Stomach (tissue), 4 donors: ENCODE data around the gene UTRN.

Source experiments
- CTCF ChIP-seq, 7 experiments: fragments of 450-650 bp in 4 of 7; fragments of 200-600 bp in 3 of 7; sonication (generic) in 3 of 7; IDR thresholded peaks; one replicate each; pipeline ENCODE4 v1.5.1; 2016 to 2019; ENCODE audit warnings: antibody characterized with exemption in 7 of 7, control low read depth in 2 of 7, mild to moderate bottlenecking in 1 of 7
- EP300 ChIP-seq: sonication (generic); formaldehyde crosslinking; IDR thresholded peaks from one replicate; pipeline ENCODE4 v1.6.1; 2017; ENCODE audit warnings: antibody characterized with exemption
- POLR2A ChIP-seq, 4 donors: fragments of 450-650 bp; IDR thresholded peaks; one replicate each; pipeline ENCODE4 v1.6.1; 2016; ENCODE audit warnings: antibody characterized with exemption in 4 of 4, control low read depth in 2 of 4, mild to moderate bottlenecking in 1 of 4, moderate library complexity in 1 of 4

GRCh38 chr6:144316862-144317195 lies 31.7 kb downstream of the UTRN start:
- TF ChIP-seq CTCF (IDR thresholded peaks at IDR 0.05) (no peak), POLR2A (IDR thresholded peaks at IDR 0.05) (no peak), EP300 (no peak)
